Astrocyte of the cerebellum (primary cell): ENCODE data around the gene FOXB2.
A peak's percentile ranks its signal among the peaks of the same experiment; 100 is the strongest.
"Not testable (repeated sequence)": the region's sequence is repeated elsewhere in the genome, so short reads cannot be mapped to it uniquely, and the experiment has no call there.

Experiments used
- DNase-seq: peaks from one replicate; pipeline ENCODE4 v3.0.0-alpha.2; 2011; ENCODE audit warnings: low read depth
- H3K4me3 ChIP-seq: 2 replicates; pipeline ENCODE4 v1.5.1; 2011; ENCODE audit warnings: mild to moderate bottlenecking, low read depth, low read length, moderate library complexity
- in situ Hi-C: cut with HindIII; loops from 2 replicates; pipeline ENCODE4 v1.10.0; 2017; ENCODE audit warnings: low sequenced_read_pairs
- TF ChIP-seq, protein P1 (sequence below): IDR thresholded peaks from 2 replicates; pipeline ENCODE4 v1.5.1; 2012; ENCODE audit warnings: low read length, low read depth, moderate library complexity, mild to moderate bottlenecking; ENCODE audit errors: missing control alignments

FOXB2 gene

GRCh38 chr9:77019236-77019925 is at the start of gene FOXB2:
TSS of gene FOXB2 (plus strand) at chr9:77019655. CDS start at chr9:77019655, 0 bp downstream.
- in situ Hi-C loops, result no loop called here
- TF ChIP-seq, protein P1, sequence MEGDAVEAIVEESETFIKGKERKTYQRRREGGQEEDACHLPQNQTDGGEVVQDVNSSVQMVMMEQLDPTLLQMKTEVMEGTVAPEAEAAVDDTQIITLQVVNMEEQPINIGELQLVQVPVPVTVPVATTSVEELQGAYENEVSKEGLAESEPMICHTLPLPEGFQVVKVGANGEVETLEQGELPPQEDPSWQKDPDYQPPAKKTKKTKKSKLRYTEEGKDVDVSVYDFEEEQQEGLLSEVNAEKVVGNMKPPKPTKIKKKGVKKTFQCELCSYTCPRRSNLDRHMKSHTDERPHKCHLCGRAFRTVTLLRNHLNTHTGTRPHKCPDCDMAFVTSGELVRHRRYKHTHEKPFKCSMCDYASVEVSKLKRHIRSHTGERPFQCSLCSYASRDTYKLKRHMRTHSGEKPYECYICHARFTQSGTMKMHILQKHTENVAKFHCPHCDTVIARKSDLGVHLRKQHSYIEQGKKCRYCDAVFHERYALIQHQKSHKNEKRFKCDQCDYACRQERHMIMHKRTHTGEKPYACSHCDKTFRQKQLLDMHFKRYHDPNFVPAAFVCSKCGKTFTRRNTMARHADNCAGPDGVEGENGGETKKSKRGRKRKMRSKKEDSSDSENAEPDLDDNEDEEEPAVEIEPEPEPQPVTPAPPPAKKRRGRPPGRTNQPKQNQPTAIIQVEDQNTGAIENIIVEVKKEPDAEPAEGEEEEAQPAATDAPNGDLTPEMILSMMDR, result no peak

DNA sequence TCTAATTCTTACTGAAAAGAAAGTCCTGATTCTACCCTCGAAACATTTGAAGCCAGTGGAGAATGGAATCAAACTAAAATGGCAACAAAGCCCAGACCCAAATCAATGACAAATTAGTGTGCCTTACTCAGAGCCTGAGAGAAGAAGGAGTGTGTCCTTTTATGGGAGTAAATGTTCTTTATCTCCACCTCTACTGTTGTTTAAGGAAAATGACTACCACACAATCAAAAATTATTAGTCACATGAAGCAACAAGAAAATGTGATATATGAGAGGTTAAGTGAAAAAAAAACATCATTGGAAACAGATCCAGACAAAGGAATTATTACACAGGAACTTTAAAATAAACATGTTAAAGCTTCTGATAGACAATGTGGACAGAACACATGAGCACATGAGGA is 49.7 kb upstream of the FOXB2 start:
- DNase-seq, result no peak
- TF ChIP-seq, protein P1, result no peak
- in situ Hi-C loops, result loop anchor here (5.0 kb wide), 1 partner anchor 37 kb away; no protein-coding TSS in a partner anchor
- no peak overlapping the region for H3K4me3 ChIP-seq

More at GRCh38 chr9:77019236-77019925, at the start of gene FOXB2:
- no peak for DNase-seq
- H3K4me3 ChIP-seq, result peak within 1 kb of the TSS; percentile 9

DNA sequence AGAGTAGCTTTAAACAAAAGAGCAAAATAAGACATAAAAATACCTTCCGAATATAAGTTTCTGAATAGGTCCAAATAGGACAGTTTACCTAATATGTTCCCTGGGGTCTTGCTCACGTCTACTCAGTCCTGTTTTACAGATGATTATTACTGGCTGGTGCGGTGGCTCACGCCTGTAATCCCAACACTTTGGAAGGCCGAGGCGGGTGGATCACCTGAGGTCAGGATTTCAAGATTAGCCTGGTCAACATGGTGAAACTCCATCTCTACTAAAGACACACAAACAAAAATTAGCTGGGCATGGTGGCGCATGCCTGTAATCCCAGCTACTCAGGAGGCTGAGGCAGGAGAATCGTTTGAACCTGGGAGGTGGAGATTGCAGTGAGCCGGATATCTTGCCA is 40.6 kb upstream of the FOXB2 start:
- H3K4me3 ChIP-seq, in situ Hi-C loops, DNase-seq: not testable (repeated sequence)

DNA sequence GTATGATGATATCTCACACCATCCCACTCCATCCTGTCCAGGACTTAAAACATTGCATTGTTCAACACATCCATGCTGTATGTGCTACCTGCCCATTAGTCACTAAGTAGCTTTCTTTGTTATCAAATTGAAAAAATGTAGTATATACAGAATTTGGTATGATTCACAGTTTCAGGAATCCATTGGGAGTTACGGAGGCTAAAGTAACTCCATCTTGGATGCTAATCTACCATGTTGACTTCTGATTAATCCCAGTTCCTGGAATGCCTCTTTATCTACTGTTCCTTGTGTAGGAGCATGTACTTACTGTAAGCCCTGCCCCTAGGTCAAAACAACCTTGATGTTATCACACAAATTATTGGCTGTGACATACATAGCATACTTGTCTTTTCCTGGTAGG is 38.9 kb upstream of the FOXB2 start:
- H3K4me3 ChIP-seq, result no peak overlapping the region
- in situ Hi-C loops, result no loop called here
- no peak for DNase-seq
- TF ChIP-seq, protein P1, result no peak

GRCh38 chr9:76984486-76984885 is 35.0 kb upstream of the FOXB2 start:
- H3K4me3 ChIP-seq, result no peak overlapping the region
- in situ Hi-C loops, result no loop called here
- no peak for DNase-seq
- TF ChIP-seq, protein P1, result no peak

DNA sequence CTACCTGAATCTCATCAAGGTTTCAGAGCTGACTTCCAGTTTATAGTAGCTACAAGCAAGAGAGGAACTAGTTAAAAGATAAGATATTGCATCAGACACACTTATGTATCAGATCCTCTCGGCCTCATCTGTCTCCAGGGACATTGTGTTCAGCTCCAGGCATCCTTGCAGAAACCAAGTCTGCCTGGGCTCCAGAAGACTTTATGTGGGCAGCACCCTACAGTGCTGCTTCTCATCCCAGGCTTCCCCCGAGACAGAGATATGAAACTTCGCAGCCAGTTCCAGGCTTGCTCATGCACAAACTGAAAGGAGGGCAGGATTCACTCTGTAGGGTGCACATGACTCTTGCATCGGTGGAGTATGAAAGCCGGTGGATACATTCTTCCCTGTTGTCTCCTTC is 33.9 kb upstream of the FOXB2 start:
- no peak overlapping the region for H3K4me3 ChIP-seq
- TF ChIP-seq, protein P1, result no peak
- no peak for DNase-seq
- in situ Hi-C loops, result no loop called here

DNA sequence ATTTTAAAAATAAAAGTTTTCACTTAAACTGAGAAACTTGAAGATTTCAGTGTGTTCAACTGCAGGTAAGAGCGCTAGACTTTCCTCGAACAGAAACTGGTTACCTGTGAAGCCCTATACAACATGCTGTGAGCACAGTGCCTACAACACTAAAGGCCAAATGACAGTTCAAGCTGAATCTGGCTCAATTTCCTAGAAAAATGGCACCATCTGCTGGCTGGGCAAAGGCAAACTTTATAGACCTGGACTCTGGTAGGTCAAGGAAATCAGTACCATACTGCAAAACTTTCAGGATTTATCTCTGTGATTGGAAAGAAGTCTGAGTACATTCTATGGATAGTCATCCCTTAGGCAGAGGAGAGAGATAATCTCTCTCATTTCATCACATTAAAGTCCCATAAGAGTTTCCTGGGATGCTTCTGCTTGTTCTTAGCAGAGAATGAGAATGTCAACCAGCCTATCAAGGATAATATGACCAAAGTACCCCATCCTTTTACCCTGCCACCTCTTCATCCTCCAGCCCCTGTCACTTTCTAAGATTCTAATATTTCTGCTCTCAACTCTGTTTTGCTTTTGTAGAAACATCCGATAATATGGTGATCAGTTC is 31.8 kb upstream of the FOXB2 start:
- no peak for DNase-seq
- in situ Hi-C loops, result no loop called here
- H3K4me3 ChIP-seq, result no peak overlapping the region
- TF ChIP-seq, protein P1, result peak; percentile 57
